ENCODE data around the gene ADCY3.

ADCY3 gene

DNA sequence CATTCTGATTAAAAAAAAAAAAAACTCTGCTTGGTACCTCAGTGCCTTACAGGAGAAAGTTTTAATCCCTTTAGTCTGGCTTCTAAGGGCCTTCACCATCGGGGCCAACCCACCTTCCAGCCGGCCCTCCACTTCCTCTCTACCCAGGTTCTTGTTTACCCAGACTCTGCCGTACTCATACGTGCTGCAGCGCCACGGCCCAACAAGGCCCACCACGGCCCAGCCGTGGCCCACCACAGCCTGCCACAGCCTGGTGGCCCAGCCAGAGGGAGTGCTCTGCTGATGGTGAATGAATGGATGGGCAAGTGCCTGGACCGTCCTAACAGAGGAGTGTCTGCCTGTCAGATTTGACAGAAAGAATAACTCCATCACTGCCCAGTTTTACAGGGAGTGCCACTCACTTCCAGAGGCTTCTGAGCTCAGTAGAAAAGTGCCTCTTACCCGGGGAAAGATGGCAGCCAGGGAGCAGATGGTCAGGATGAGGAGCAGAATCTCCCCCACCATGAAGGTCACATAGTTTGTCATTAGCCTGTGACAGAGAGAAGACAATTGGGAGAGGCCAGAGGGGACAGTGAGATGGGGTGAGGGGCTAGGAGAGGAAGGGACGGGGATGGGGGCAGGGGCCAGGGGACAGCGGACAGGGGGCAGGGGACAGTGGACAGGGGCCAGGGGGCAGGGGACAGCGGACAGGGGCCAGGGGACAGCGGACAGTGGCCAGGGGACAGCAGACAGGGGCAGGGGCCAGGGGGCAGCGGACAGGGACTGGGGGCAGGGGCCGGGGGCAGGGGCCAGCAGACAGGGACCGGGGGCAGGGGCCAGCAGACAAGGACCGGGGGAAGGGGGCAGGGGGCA, 88.6 kb downstream of the ADCY3 start:
- H3K4me1 ChIP-seq: peaks cover 18% of the 10 kb centered on the region
- no peaks in the 10 kb centered on the region for H3K27me3 ChIP-seq
- H3K4me3 ChIP-seq: no peak overlapping the region
- no peak overlapping the region for H3K9ac ChIP-seq
- H3K4me2 ChIP-seq: no peak overlapping the region
- H3K27ac ChIP-seq: no peak overlapping the region
- no peak for TF ChIP-seq Cebpa-rat (IDR thresholded peaks at IDR 0.05)
- peaks cover 61% of the 10 kb centered on the region for H3K36me3 ChIP-seq
- 0 out of 2 replicates have a peak, but pooled peaks cover 6% of the 10 kb centered on the region for H4K20me1 ChIP-seq
- H3K9me3 ChIP-seq: no peaks in the 10 kb centered on the region

GRCh38 chr2:24830786-24831185, 89.3 kb downstream of the ADCY3 start:
- H3K27me3 ChIP-seq: no peaks in the 10 kb centered on the region
- H3K4me1 ChIP-seq: peaks cover 25% of the 10 kb centered on the region
- no peaks in the 10 kb centered on the region for H3K9me3 ChIP-seq
- no peak overlapping the region for H3K4me2 ChIP-seq
- no peak overlapping the region for H3K27ac ChIP-seq
- 0 out of 2 replicates have a peak, but pooled peaks cover 6% of the 10 kb centered on the region for H4K20me1 ChIP-seq
- peaks cover 61% of the 10 kb centered on the region for H3K36me3 ChIP-seq
- H3K9ac ChIP-seq: no peak overlapping the region
- no peak overlapping the region for H3K4me3 ChIP-seq
- TF ChIP-seq Cebpa-rat (IDR thresholded peaks at IDR 0.05): no peak

GRCh38 chr2:24830351-24830750, 89.7 kb downstream of the ADCY3 start:
- Histone ChIP-seq H3K27me3 (no peaks in the 10 kb centered on the region), H3K9ac (no peak overlapping the region), H3K36me3 (peaks cover 61% of the 10 kb centered on the region), H3K27ac (no peak overlapping the region), H3K4me3 (no peak overlapping the region), H3K9me3 (no peaks in the 10 kb centered on the region), H3K4me2 (no peak overlapping the region), H3K4me1 (peaks cover 26% of the 10 kb centered on the region), H4K20me1 (0 out of 2 replicates have a peak, but pooled peaks cover 6% of the 10 kb centered on the region)
- TF ChIP-seq Cebpa-rat (IDR thresholded peaks at IDR 0.05): no peak

GRCh38 chr2:24828238-24828996, 91.6 kb downstream of the ADCY3 start:
- H3K4me1 ChIP-seq: peaks cover 26% of the 10 kb centered on the region
- no peaks in the 10 kb centered on the region for H3K9me3 ChIP-seq
- H3K4me2 ChIP-seq: peak overlapping the region; percentile 54
- no peak overlapping the region for H3K27ac ChIP-seq
- H3K4me3 ChIP-seq: no peak overlapping the region
- H4K20me1 ChIP-seq: 0 out of 2 replicates have a peak, but pooled peaks cover 6% of the 10 kb centered on the region
- H3K36me3 ChIP-seq: peaks cover 60% of the 10 kb centered on the region
- no peak overlapping the region for H3K9ac ChIP-seq
- no peaks in the 10 kb centered on the region for H3K27me3 ChIP-seq
- no peak for TF ChIP-seq Cebpa-rat (IDR thresholded peaks at IDR 0.05)

DNA sequence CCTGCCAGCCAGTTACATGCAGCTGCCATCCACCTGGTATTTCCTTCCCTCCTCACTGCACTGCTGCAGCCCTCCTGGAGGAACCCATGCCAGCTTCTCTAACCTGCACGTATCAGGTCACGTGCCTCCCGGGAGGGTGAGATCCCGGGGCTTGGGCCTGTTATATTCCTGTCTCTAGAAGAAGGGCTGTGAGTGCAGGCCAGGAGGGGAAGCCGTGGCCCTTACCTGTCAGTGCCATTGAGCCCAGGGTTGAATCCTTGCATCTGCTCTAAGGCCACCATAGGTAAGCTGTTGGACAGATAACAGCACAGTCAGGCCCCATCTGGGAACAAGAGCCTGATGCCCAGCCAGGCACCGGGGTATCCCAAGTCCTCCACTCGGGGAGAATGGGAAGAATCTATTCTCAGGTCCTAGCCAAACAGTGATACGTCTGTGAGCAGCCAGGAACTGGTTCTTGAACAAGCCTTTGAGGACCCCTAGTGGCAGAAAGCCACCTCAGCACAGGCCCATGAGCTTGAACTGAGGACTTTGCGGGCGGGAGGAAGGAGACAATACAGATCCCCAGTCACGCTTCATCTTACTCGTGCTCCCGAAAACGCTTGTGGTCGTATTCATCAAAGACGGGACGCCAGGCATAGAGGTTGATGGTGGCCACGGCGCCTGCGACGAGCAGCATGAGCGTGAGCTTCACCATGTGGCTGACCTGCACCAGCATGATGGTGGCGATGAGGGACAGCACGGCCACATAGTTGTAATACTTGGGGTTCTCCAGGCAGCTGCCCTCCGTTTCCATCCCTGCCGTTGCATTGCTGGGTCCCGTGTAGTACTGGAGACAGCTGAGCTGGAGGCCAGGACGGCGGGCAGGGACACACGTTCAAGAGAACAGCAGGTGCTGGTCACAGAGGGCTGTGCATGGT, 92.5 kb downstream of the ADCY3 start:
- no peaks in the 10 kb centered on the region for H3K27me3 ChIP-seq
- H3K27ac ChIP-seq: no peak overlapping the region
- peaks cover 26% of the 10 kb centered on the region for H3K4me1 ChIP-seq
- 0 out of 2 replicates have a peak, but pooled peaks cover 6% of the 10 kb centered on the region for H4K20me1 ChIP-seq
- no peak overlapping the region for H3K4me3 ChIP-seq
- H3K4me2 ChIP-seq: peak overlapping the region; percentile 54
- no peak overlapping the region for H3K9ac ChIP-seq
- peaks cover 61% of the 10 kb centered on the region for H3K36me3 ChIP-seq
- no peak for TF ChIP-seq Cebpa-rat (IDR thresholded peaks at IDR 0.05)
- H3K9me3 ChIP-seq: no peaks in the 10 kb centered on the region

DNA sequence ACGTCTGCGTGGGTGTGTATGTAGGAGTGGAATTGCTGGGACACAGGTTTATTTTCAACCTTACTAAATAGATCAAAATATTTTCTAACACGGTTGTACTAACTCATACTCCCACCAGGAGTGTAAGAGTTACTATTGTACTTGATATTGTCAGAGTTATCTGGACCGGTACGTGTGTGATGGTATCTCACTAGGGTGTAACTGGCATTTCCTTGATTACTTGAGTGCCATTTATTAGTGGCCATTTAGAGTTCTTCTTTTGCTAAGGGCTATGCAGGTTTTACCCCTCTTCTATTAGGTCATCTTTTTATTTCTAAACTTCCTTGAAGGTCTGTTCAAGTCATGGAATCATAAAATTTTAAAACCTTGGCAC, 93.3 kb downstream of the ADCY3 start:
- Histone ChIP-seq H3K4me3 (no peak overlapping the region), H3K27me3 (no peaks in the 10 kb centered on the region), H4K20me1 (0 out of 2 replicates have a peak, but pooled peaks cover 6% of the 10 kb centered on the region), H3K4me1 (peaks cover 26% of the 10 kb centered on the region), H3K27ac (no peak overlapping the region), H3K9me3 (no peaks in the 10 kb centered on the region), H3K36me3 (peaks cover 69% of the 10 kb centered on the region), H3K4me2 (no peak overlapping the region), H3K9ac (no peak overlapping the region)
- TF ChIP-seq Cebpa-rat (IDR thresholded peaks at IDR 0.05): no peak

- Histone ChIP-seq H3K27ac (peak overlapping the region; percentile 22; the same call in 1 of the 2 replicates), H3K4me3 (no peak overlapping the region), H3K27me3 (no peaks in the 10 kb centered on the region), H3K36me3 (peaks cover 72% of the 10 kb centered on the region), H3K9ac (peak overlapping the region; percentile 41; the same call in 1 of the 2 replicates), H3K4me2 (peak overlapping the region; percentile 25; the same call in 1 of the 2 replicates), H3K4me1 (peaks cover 26% of the 10 kb centered on the region), H4K20me1 (0 out of 2 replicates have a peak, but pooled peaks cover 6% of the 10 kb centered on the region), H3K9me3 (no peaks in the 10 kb centered on the region)
- no peak for TF ChIP-seq Cebpa-rat (IDR thresholded peaks at IDR 0.05)
Measured at GRCh38 chr2:24825883-24826772, 93.9 kb downstream of the ADCY3 start.

Data from BLaER1 (cell line).